GM18505 (cell line): ENCODE results near the gene MUC13.

Experiments used
- ATAC-seq: cut with Tn5 transposase; IDR thresholded peaks from one replicate; pipeline ENCODE4 v1.9.1; 2021; ENCODE audit not compliant: unreplicated experiment
- POLR2A ChIP-seq: IDR thresholded peaks from 4 replicates; pipeline ENCODE4 v1.6.1; 2011; ENCODE audit warnings: borderline replicate concordance; ENCODE audit not compliant: insufficient read depth, insufficient read length; ENCODE audit errors: extremely low read depth

Gene MUC13

DNA sequence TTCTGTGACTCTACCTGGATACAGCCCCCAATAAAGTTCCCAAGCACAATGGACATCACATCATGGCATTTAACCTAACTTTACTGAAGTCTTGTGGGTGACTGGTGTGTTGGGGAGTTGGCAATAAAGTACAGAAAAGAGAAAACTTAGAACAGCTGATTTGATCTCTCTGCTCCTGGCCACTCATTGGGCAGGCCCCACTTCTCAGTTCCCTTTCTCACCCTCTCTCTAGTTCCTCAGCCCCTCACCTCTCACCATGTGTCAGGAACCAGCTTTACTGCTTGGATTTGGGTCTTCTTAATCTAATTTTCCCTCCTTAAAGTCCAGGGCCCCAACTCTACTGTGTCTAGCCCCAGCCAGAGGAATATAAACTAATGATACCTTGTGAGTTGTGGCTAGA is 713 bp upstream of the MUC13 start:
- no peak for TF ChIP-seq POLR2A
- ATAC-seq, result no peak

DNA sequence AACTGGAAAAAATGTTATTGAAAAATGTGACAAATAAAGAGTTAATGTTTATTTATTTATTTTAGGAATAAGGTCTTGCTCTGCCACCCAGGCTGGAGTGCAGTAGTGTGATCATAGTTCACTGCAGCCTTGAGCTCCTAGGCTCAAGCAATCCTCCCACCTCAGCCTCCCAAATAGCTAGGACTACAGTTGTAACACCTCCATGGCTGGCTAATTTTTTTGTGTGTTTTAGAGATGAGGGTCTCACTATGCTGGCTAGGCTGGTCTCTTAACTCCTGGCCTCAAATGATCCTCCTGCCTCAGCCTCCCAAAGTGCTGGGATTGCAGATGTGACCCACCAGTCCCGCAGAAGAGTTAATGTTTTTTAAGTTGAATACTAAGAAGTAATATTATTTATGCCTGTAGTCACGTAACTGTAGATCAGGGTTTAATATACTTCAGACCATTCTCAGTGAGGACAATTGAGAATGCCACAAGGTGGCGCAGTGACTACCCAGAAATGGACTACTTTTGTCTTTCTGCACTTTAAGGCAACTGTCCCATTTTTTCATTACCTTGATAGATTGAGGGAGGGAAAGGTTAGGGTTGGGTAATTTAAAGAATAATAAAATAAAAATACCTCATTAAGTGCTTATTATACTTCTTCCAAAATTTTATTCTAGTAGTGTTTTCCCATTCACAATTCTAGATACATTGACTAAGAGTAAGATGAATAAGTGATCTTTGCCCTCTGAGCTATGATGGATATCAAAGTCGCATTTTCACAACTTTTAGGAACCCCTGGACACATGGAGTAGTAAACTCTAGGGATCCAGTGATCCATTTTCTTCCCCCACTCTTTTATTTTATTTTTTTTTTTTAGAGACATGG is 6.0 kb downstream of the MUC13 start:
- no peak for ATAC-seq
- TF ChIP-seq POLR2A, result no peak

DNA sequence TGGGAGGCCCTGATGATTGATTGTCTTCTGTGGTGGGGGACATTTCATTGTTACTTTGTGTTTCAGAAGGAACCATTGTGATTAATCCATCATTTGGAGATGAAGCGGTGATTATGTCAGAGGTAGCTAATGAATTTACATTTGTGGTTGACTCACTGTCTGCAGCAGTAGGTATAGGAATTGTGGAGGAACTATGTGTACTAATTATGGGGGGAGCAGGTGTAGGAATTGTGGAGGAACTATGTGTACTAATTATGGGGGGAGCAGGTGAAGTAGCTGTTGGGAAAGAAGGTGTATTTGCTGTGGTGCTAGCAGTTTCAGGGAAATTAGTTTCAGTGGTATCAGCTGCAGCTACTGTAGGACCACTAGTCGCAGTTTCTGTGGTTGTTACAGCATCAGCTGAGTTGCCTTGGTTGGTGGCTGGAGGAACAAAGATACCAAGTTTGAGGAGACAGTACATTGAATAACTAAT is 6.9 kb downstream of the MUC13 start:
- ATAC-seq, result no peak
- TF ChIP-seq POLR2A, result no peak

DNA sequence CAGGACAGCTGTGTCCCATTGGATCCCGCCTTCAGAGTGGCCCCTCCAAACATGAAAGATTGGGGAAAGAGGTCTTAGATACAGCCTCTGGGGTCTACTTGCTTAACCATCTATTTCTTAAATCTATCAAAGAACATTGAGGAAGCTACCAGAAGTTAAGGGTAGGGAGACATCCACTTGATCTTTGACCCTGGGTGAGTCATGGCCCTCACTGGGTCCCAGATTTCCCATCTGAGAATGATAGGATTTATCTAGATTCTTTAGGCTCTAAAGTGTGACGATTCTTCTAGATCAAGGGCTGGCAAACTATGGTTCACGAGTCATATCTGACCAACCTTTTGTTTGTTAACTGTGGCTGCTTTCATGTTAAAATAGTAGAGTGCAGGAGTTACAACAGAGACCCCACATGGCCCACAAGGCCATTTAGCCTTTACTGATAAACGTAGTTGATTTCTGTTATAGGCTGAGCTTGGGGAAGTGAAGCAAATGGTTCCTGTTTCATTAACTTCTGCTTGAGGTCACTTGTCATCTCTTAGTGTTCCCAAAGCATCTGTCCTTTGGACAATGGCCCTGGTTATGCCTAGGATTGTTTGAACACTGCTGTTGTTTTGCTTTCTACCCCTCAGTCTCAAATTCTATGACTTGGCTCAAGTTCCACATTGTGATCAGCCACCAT is 8.0 kb downstream of the MUC13 start:
- no peak for TF ChIP-seq POLR2A
- ATAC-seq, result no peak

DNA sequence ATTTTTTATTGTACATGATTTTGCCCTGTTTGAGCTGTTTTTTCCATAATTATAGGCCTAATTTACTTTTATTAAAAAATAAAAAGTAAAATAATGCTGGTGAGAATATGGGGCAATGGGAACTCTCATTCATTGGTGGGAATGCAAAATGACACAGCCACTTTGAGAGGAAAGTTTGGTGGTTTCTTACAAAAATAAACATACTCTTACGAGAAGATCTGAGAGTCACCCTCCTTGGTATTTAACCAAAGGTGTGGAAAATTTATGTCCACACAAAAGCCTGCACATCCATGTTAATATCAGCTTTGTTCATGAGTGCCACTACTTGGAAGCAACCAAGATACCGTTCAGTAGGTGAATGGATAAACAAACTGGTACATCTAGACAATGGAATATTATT is 9.8 kb downstream of the MUC13 start:
- TF ChIP-seq POLR2A, result no peak
- no peak for ATAC-seq

DNA sequence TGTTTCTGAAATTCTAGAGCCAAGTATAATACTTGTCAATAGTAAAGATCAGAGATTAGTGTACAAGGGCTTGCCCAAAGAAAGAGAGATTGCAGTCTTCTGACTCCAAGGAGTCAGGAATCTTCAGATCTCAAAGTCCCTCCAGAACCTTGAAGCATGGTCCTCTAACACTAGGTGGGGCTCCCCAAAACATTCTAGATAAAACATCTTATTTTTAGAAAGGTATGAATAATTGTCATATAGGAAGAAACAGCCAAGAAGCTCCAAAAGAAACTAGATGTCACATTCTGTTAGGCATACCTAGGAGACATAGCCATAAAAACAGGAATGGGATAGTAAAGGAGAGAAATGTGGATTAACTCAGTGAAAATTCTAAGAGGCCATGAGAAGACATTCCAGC is 10.7 kb downstream of the MUC13 start:
- ATAC-seq, result no peak
- TF ChIP-seq POLR2A, result no peak

DNA sequence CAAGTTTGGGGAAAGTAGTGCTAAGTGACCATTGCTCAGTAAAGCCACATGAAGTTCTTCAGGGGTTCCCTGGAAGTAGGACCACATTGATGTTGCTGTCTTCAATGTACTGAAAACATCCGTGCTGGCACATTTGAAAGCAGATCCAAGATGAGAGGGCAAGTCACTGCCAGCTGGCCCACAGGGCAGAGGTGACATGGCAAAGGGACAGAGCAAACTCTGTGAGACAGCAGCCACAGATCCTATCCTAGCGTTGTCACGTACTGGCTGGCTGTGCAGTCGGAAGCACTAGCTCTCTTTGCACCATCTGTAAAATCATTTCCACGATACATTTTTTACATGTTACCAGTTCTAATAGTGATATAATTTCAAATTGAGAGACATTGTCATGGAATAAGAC is 13.8 kb downstream of the MUC13 start:
- no peak for ATAC-seq
- no peak for TF ChIP-seq POLR2A

DNA sequence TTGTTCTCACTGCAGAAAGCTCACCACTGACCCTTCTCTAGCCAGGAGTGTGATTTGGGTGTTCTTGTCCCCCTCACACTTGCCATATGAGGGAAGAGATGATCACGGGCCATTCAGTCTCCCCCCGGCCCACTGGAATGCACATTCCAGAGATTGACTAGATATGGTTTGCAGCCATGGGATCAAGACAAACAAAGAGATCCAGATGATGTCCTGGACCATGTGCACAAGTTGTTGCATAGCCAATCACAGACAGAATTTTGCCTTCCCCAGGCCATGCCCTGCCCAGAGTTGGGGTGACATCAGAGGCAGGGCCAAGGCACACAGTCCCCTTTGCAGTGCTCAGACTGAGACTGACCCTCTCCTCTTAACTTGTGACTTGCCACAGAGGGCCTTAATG is 14.8 kb downstream of the MUC13 start:
- TF ChIP-seq POLR2A, result no peak
- ATAC-seq, result no peak

DNA sequence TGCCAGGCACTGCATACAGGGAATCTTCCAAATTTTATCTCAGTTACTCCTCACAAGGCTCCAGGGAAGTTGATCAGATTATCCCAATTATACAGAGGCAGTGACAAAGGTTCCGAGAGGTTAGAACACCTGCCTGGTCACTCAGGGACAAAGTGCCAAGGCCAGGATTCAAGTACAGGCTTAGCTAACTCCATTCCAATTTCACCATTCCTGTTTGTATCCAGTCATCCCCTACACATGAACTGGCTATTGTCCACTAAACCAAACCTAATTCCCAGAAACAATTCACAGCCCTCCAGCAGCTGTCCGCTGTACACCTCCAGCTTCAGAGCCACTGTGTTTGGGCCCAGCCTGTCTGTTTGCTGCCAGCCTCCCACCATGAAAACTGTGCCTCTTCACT is 16.0 kb downstream of the MUC13 start:
- ATAC-seq, result no peak

DNA sequence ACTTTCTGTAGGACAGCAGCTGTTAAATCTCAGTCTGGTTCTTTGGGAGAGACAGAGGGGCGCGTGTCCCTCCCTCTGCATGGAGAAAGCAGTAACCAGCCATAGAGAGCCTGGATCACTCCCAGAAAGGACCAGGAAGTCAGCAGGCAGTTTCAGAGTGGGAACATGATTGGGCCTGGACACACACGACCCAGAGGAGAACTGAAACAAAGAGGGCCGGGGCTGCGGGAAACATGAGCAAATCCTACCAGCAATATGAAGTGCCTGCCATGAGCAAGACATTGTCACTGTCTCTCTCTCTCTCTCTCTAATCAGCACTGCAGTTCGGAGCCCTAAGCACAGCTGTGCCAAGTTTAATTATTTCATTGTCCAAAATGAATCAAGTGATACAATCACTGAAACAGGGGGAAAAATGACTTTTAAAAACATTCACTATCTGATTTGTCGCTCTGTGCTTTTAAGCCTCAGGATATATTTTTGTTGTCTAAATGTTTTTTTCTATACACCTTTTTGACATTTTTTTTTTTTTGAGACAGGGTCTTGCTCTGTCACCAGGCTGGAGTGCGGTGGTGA is 17.6 kb downstream of the MUC13 start:
- TF ChIP-seq POLR2A, result no peak
- no peak for ATAC-seq

More for the DNA sequence above, 16.0 kb downstream of the MUC13 start:
- no peak for TF ChIP-seq POLR2A

DNA sequence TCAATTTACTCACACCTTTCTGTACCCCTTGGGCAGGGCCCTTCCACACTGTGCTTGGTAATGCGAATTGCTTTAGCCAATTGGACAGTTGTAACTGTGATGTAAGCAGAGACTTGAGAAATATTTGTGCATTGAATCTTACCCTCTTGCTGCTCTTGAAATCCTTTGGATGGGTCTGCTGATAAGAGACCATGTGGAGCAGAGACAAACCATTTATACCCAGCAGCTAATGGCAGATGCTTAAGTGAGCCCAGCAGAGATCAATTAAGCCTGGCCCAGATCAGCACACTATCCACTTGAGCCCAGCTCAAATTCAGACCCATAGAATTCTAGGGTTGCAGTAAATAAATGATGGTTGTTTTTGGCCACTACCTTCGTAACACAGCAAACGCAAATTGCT is 19.3 kb downstream of the MUC13 start:
- no peak for TF ChIP-seq POLR2A
- ATAC-seq, result no peak

DNA sequence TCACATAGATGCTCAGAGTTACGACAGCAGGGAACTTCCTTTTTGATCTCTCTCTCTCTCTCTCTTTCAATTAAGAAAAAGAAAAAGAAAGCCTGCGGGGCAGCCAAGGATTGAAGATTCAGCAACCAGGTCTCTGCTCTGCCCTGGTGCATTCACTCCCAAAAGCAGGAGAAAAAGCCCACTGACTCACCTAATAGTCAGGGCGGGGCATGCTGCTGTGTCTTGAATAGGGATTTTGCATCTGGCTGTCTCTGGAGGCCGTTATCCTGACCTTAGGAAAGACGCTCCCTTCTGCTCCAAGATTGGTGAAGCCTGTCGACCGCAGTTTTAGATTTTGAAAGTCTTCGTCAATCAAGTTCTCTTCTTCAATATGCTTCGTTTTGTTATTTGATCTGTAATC is 26.6 kb downstream of the MUC13 start:
- no peak for ATAC-seq
- no peak for TF ChIP-seq POLR2A

DNA sequence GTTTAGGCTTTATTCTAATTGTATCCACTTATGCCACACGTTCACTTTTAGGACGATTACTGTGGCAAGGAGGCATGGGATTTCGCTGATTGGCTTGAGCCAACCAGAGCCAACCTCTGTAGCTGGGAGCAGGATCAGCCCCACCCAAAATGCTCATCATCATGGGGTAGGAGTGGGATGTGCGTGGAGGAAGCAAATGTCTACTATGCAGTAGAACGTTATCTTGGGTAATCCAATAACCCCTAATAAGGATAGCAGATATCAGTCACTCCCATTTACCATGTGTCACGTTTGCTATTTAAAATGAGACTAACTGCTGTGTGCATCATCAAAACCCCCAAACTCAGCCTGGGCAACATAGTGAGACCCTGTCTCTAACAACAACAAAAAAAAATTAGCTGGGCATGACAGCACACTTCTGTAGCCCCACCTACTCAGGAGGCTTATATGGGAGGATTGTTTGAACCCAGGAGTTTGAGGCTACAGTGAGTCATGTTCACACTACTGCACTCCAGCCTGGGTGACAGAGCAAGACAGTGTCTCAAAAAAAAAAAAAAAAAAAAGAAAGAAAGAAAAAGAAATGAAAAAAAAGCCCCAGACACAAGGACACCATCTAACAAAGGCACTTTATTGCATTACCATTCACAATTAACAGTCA is 29.6 kb downstream of the MUC13 start:
- TF ChIP-seq POLR2A, result no peak
- no peak for ATAC-seq

DNA sequence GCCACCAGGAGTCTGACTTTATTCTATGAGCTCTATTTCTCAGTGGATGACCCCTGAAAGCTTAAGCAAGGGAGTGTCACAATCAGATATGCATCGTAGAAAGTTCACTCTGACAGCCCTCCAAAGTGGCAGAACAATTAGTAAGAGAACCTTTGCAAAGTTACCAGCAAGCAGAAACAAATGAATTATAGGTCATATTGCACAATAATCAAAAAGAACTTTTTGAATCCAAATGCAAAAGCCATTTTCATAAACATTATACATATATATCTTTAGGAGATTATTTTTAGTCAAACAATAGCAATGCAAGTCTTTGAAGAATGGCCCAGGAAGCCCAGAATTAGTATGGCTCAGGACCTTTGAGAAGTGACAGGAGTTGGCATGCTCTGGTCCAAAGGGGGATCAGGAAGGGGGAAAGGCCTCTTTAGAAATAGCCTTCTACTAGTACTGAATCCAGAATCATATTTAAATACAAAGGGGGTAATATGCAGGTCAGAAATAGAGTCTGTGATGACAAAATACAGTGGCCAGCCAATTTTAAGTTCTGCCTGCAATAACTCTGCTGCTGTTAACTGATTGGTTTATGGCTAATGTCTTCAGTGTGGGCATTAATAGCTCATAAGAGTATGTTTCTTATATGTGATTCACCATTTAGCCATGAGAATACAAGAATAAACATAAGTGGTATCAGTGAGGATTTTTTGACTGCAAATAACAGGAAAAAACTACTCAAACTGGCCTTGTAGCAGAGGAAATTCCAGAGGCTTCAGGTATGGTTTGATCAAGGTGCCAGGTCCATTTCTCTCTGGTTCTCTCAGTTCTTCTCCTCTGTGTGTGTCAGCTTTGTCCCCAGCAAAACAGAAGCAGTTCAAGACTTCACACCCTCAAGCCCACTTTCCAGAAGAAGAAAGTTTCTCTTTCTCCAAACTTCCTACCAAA is 30.4 kb downstream of the MUC13 start:
- no peak for TF ChIP-seq POLR2A
- no peak for ATAC-seq
